ENCODE data around the gene ZNF792.

- TF ChIP-seq YY1 (IDR thresholded peaks at IDR 0.05; ENCODE audit: low read depth) (no peak), MAX (IDR thresholded peaks at IDR 0.05) (no peak), TEAD4 (IDR thresholded peaks at IDR 0.05) (no peak), TAF1 (IDR thresholded peaks at IDR 0.05; ENCODE audit: low read depth) (no peak), REST (IDR thresholded peaks at IDR 0.05; ENCODE audit: low read depth) (no peak), CEBPB (IDR thresholded peaks at IDR 0.05) (no peak)
Observed at GRCh38 chr19:34983786-34984185, 19.8 kb upstream of the ZNF792 start.
